GM10266 (cell line): ENCODE data around the gene ITGB2.

Experiments used
- DNase-seq: peaks from one replicate; pipeline ENCODE4 v3.0.0; 2012; ENCODE audit errors: extremely low spot score
- CTCF ChIP-seq: IDR thresholded peaks from 2 replicates; pipeline ENCODE4 v1.5.1; 2012; ENCODE audit warnings: mild to moderate bottlenecking, low read depth; ENCODE audit not compliant: control insufficient read depth, insufficient read depth; ENCODE audit errors: missing control alignments

ITGB2 gene

GRCh38 chr21:44905016-44905727, 15.5 kb downstream of the ITGB2 start:
- TF ChIP-seq CTCF, result no peak
- no peak for DNase-seq

GRCh38 chr21:44904141-44904923, 16.4 kb downstream of the ITGB2 start:
- DNase-seq, result no peak
- TF ChIP-seq CTCF, result no peak

GRCh38 chr21:44903689-44904088, 17.0 kb downstream of the ITGB2 start:
- no peak for DNase-seq
- TF ChIP-seq CTCF, result no peak

- DNase-seq, result no peak
- no peak for TF ChIP-seq CTCF
Observed at GRCh38 chr21:44903050-44903685, 17.5 kb downstream of the ITGB2 start.

GRCh38 chr21:44902268-44903049, 18.2 kb downstream of the ITGB2 start:
- TF ChIP-seq CTCF, result no peak
- no peak for DNase-seq

- no peak for DNase-seq
- no peak for TF ChIP-seq CTCF
Observed at GRCh38 chr21:44901391-44902074, 19.2 kb downstream of the ITGB2 start.
